ENCODE results near the gene KIAA1328.

DNA sequence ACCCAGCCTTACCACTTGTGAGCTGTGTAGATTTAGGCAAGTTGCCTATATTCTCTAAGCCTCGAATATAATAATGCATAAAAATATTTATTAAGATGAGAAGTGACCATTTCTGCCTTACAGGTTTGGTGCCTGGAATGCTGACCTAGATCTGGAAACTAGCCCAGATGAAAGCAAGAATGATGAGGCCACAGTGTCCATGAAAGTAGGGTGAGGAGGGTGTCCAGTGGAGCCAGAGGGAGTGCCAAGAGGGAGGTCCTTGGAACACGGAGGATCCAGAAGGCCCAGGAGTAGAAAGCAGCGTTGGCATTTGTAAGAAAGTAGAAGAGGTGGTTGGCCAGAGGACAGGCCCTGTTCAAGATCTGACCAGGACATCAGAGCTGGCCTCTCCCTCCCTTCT is 402.3 kb downstream of the KIAA1328 start:
- no peak for TF ChIP-seq EZH2 (IDR thresholded peaks at IDR 0.05; ENCODE audit: borderline replicate concordance, insufficient read depth, low read length, poor library complexity, severe bottlenecking)
- TF ChIP-seq RAD21 (conservative IDR thresholded peaks at IDR 0.05), result no peak
- TF ChIP-seq, protein P1, sequence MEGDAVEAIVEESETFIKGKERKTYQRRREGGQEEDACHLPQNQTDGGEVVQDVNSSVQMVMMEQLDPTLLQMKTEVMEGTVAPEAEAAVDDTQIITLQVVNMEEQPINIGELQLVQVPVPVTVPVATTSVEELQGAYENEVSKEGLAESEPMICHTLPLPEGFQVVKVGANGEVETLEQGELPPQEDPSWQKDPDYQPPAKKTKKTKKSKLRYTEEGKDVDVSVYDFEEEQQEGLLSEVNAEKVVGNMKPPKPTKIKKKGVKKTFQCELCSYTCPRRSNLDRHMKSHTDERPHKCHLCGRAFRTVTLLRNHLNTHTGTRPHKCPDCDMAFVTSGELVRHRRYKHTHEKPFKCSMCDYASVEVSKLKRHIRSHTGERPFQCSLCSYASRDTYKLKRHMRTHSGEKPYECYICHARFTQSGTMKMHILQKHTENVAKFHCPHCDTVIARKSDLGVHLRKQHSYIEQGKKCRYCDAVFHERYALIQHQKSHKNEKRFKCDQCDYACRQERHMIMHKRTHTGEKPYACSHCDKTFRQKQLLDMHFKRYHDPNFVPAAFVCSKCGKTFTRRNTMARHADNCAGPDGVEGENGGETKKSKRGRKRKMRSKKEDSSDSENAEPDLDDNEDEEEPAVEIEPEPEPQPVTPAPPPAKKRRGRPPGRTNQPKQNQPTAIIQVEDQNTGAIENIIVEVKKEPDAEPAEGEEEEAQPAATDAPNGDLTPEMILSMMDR (IDR thresholded peaks at IDR 0.05; ENCODE audit: poor library complexity, severe bottlenecking), result no peak
- TF ChIP-seq MXI1 (conservative IDR thresholded peaks at IDR 0.05; ENCODE audit: poor library complexity, severe bottlenecking), result no peak

All from neural cell (in vitro differentiated cells).